ENCODE measurements around the gene CKAP2L.

DNA sequence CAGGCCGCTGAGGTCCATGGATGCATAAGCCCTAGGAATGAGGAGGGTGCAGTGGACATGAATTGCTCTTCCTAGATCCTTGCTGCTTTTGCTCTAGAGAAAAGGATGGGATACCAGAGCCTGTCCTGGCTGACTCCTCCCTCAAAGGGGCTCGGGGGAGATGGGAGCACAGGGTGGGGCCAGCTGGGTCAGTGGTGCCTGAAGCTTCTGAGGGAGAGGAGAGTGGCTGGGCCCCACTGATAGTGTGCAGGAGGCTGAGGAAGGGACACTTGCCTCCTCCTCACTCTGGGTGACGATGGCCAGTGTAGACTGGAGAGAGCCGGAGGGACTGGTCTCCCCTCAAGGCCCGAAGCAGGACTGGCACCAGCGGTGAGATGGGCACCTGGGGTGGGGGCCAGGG lies 43.6 kb downstream of the CKAP2L start, which contains the start of gene NT5DC4:
- TF ChIP-seq, protein P1, sequence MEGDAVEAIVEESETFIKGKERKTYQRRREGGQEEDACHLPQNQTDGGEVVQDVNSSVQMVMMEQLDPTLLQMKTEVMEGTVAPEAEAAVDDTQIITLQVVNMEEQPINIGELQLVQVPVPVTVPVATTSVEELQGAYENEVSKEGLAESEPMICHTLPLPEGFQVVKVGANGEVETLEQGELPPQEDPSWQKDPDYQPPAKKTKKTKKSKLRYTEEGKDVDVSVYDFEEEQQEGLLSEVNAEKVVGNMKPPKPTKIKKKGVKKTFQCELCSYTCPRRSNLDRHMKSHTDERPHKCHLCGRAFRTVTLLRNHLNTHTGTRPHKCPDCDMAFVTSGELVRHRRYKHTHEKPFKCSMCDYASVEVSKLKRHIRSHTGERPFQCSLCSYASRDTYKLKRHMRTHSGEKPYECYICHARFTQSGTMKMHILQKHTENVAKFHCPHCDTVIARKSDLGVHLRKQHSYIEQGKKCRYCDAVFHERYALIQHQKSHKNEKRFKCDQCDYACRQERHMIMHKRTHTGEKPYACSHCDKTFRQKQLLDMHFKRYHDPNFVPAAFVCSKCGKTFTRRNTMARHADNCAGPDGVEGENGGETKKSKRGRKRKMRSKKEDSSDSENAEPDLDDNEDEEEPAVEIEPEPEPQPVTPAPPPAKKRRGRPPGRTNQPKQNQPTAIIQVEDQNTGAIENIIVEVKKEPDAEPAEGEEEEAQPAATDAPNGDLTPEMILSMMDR (conservative IDR thresholded peaks at IDR 0.05; ENCODE audit: low read depth in 2 of 2): no peak
- TF ChIP-seq, protein P2, sequence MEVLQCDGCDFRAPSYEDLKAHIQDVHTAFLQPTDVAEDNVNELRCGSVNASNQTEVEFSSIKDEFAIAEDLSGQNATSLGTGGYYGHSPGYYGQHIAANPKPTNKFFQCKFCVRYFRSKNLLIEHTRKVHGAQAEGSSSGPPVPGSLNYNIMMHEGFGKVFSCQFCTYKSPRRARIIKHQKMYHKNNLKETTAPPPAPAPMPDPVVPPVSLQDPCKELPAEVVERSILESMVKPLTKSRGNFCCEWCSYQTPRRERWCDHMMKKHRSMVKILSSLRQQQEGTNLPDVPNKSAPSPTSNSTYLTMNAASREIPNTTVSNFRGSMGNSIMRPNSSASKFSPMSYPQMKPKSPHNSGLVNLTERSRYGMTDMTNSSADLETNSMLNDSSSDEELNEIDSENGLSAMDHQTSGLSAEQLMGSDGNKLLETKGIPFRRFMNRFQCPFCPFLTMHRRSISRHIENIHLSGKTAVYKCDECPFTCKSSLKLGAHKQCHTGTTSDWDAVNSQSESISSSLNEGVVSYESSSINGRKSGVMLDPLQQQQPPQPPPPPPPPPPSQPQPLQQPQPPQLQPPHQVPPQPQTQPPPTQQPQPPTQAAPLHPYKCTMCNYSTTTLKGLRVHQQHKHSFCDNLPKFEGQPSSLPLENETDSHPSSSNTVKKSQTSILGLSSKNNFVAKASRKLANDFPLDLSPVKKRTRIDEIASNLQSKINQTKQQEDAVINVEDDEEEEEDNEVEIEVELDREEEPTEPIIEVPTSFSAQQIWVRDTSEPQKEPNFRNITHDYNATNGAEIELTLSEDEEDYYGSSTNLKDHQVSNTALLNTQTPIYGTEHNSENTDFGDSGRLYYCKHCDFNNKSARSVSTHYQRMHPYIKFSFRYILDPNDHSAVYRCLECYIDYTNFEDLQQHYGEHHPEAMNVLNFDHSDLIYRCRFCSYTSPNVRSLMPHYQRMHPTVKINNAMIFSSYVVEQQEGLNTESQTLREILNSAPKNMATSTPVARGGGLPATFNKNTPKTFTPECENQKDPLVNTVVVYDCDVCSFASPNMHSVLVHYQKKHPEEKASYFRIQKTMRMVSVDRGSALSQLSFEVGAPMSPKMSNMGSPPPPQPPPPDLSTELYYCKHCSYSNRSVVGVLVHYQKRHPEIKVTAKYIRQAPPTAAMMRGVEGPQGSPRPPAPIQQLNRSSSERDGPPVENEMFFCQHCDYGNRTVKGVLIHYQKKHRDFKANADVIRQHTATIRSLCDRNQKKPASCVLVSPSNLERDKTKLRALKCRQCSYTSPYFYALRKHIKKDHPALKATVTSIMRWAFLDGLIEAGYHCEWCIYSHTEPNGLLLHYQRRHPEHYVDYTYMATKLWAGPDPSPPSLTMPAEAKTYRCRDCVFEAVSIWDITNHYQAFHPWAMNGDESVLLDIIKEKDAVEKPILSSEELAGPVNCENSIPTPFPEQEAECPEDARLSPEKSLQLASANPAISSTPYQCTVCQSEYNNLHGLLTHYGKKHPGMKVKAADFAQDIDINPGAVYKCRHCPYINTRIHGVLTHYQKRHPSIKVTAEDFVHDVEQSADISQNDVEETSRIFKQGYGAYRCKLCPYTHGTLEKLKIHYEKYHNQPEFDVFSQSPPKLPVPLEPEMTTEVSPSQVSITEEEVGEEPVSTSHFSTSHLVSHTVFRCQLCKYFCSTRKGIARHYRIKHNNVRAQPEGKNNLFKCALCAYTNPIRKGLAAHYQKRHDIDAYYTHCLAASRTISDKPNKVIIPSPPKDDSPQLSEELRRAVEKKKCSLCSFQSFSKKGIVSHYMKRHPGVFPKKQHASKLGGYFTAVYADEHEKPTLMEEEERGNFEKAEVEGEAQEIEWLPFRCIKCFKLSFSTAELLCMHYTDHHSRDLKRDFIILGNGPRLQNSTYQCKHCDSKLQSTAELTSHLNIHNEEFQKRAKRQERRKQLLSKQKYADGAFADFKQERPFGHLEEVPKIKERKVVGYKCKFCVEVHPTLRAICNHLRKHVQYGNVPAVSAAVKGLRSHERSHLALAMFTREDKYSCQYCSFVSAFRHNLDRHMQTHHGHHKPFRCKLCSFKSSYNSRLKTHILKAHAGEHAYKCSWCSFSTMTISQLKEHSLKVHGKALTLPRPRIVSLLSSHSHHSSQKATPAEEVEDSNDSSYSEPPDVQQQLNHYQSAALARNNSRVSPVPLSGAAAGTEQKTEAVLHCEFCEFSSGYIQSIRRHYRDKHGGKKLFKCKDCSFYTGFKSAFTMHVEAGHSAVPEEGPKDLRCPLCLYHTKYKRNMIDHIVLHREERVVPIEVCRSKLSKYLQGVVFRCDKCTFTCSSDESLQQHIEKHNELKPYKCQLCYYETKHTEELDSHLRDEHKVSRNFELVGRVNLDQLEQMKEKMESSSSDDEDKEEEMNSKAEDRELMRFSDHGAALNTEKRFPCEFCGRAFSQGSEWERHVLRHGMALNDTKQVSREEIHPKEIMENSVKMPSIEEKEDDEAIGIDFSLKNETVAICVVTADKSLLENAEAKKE (CRISPR knock-in tag; IDR thresholded peaks at IDR 0.05): no peak
- TF ChIP-seq EZH2 (IDR thresholded peaks at IDR 0.05; ENCODE audit: low read depth, unreplicated experiment) (no peak), POLR2AphosphoS5 (IDR thresholded peaks at IDR 0.05; ENCODE audit: low read depth) (no peak)
- TF ChIP-seq, protein P3, sequence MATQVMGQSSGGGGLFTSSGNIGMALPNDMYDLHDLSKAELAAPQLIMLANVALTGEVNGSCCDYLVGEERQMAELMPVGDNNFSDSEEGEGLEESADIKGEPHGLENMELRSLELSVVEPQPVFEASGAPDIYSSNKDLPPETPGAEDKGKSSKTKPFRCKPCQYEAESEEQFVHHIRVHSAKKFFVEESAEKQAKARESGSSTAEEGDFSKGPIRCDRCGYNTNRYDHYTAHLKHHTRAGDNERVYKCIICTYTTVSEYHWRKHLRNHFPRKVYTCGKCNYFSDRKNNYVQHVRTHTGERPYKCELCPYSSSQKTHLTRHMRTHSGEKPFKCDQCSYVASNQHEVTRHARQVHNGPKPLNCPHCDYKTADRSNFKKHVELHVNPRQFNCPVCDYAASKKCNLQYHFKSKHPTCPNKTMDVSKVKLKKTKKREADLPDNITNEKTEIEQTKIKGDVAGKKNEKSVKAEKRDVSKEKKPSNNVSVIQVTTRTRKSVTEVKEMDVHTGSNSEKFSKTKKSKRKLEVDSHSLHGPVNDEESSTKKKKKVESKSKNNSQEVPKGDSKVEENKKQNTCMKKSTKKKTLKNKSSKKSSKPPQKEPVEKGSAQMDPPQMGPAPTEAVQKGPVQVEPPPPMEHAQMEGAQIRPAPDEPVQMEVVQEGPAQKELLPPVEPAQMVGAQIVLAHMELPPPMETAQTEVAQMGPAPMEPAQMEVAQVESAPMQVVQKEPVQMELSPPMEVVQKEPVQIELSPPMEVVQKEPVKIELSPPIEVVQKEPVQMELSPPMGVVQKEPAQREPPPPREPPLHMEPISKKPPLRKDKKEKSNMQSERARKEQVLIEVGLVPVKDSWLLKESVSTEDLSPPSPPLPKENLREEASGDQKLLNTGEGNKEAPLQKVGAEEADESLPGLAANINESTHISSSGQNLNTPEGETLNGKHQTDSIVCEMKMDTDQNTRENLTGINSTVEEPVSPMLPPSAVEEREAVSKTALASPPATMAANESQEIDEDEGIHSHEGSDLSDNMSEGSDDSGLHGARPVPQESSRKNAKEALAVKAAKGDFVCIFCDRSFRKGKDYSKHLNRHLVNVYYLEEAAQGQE (IDR thresholded peaks at IDR 0.05; ENCODE audit: unreplicated experiment): no peak

Measured in GM23338 (cell line).